ENCODE data around the gene LPCAT1.

- TF ChIP-seq POLR2A (IDR thresholded peaks at IDR 0.05) = no peak
- TF ChIP-seq, protein P1, sequence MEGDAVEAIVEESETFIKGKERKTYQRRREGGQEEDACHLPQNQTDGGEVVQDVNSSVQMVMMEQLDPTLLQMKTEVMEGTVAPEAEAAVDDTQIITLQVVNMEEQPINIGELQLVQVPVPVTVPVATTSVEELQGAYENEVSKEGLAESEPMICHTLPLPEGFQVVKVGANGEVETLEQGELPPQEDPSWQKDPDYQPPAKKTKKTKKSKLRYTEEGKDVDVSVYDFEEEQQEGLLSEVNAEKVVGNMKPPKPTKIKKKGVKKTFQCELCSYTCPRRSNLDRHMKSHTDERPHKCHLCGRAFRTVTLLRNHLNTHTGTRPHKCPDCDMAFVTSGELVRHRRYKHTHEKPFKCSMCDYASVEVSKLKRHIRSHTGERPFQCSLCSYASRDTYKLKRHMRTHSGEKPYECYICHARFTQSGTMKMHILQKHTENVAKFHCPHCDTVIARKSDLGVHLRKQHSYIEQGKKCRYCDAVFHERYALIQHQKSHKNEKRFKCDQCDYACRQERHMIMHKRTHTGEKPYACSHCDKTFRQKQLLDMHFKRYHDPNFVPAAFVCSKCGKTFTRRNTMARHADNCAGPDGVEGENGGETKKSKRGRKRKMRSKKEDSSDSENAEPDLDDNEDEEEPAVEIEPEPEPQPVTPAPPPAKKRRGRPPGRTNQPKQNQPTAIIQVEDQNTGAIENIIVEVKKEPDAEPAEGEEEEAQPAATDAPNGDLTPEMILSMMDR (IDR thresholded peaks at IDR 0.05) = no peak
Observed at GRCh38 chr5:1537603-1538154, 13.9 kb upstream of the LPCAT1 start.

Data from tibial nerve (tissue), 3 donors.